Left ventricle myocardium inferior (tissue), 1 donor: ENCODE measurements around the gene FAM120AOS. TPM values are rescaled to one million over a fixed set of nuclear protein-coding genes. Genes with fewer than 3 reads are reported as not detected.

Experiments
- DNase-seq: peaks from one replicate; pipeline ENCODE4 v3.0.0-alpha.2; 2020
- H3K27ac ChIP-seq: fragments of 200-600 bp; replicated peaks from 2 replicates; pipeline ENCODE4 v1.8.0; 2021
- H3K27me3 ChIP-seq: fragments of 200-600 bp; 2 replicates; pipeline ENCODE4 v1.8.0; 2021; ENCODE audit warnings: low read depth
- H3K36me3 ChIP-seq: fragments of 200-600 bp; 2 replicates; pipeline ENCODE4 v1.8.0; 2021
- H3K4me1 ChIP-seq: fragments of 200-600 bp; 2 replicates; pipeline ENCODE4 v1.8.0; 2021
- H3K4me3 ChIP-seq: fragments of 200-600 bp; 2 replicates; pipeline ENCODE4 v1.8.0; 2021; ENCODE audit warnings: mild to moderate bottlenecking, moderate library complexity
- H3K9me3 ChIP-seq: fragments of 200-600 bp; replicated peaks from 2 replicates; pipeline ENCODE4 v1.8.0; 2021
- intact Hi-C: fragments of 100-400 bp; cut with micrococcal nuclease; formaldehyde crosslinking; loops from one replicate; pipeline ENCODE4 v1.11.0; 2022
- total RNA-seq: library from RNA; stranded (reverse); fragmentation: NEBNext Ultra II Directional; extraction: Animal tissue kit (Norgen Biotek cat#: 25700); gene quantifications from one replicate; pipeline ENCODE4 v1.2.1, GENCODE V29; 2021
- TF ChIP-seq, protein P1 (sequence below): fragments of 200-600 bp; IDR thresholded peaks from 2 replicates; pipeline ENCODE4 v1.8.0; 2021; ENCODE audit warnings: antibody characterized with exemption, mild to moderate bottlenecking, borderline replicate concordance
- donor health status: DM: no; HTN: yes; CAD: no; lungs with severe emphysema.

The FAM120AOS gene
- total RNA-seq, 1 donor from 2014 or later, result 27.3 TPM

DNA sequence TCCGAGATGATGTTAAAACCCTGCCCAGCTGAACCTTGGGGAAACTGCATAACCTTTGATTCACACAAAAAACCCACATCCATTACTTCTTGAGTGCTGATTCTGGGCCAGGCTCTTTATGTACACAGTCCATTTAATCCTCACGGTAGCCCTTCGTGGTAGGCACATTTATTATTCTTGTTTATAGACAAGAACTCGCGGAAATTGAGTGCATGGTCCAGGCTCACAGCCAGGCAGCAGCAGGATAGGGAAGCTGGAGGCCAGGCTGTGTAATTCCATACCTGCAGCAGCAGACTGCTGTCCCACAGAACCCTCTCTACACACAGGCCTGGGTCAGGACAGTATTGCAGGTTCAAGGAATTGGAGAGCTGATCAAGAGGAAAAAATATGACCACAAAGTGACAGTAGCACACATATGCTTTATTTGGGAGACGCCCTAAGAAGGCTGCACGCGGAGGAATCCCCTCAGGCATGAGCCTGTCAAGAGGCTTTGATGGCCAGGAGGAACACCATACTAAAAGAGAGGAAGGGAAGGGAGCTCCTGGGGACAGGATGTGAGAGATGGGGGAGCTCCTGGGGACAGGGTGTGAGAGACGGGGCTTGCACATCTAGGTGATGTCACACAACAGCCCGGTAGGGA lies 30.3 kb downstream of the FAM120AOS start:
- no peak for DNase-seq
- H3K4me3 ChIP-seq, result no peak overlapping the region
- H3K27me3 ChIP-seq, result no peaks in the 10 kb centered on the region
- peaks cover 39% of the 10 kb centered on the region for H3K9me3 ChIP-seq
- no peak overlapping the region for H3K27ac ChIP-seq
- H3K36me3 ChIP-seq, result no peaks in the 10 kb centered on the region
- peaks cover 9% of the 10 kb centered on the region for H3K4me1 ChIP-seq
- TF ChIP-seq, protein P1, sequence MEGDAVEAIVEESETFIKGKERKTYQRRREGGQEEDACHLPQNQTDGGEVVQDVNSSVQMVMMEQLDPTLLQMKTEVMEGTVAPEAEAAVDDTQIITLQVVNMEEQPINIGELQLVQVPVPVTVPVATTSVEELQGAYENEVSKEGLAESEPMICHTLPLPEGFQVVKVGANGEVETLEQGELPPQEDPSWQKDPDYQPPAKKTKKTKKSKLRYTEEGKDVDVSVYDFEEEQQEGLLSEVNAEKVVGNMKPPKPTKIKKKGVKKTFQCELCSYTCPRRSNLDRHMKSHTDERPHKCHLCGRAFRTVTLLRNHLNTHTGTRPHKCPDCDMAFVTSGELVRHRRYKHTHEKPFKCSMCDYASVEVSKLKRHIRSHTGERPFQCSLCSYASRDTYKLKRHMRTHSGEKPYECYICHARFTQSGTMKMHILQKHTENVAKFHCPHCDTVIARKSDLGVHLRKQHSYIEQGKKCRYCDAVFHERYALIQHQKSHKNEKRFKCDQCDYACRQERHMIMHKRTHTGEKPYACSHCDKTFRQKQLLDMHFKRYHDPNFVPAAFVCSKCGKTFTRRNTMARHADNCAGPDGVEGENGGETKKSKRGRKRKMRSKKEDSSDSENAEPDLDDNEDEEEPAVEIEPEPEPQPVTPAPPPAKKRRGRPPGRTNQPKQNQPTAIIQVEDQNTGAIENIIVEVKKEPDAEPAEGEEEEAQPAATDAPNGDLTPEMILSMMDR, result no peak
- intact Hi-C loops, result no loop called here

DNA sequence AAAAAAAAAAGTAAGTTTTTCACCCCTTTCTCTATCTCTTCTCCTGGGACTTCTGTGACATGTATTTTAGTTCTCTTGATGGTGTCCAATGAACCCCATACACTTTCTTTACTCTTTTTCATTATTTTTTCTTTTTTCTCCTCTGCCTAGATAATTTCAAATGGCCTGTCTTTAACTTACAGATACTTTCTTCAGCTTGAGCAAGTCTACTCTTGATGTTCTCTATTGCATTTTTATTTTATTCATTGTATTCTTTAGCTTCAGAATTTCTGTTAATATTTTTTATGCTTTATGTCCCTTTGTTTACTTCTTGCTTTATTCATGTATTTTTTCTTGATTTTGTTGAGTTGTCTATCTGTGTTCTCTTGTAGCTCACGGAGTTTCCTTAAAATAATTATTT lies 34.4 kb downstream of the FAM120AOS start:
- Histone ChIP-seq H3K4me3 (no peak overlapping the region), H3K36me3 (no peaks in the 10 kb centered on the region), H3K4me1 (no peaks in the 10 kb centered on the region), H3K27me3 (peaks cover 10% of the 10 kb centered on the region), H3K9me3 (peaks cover 36% of the 10 kb centered on the region), H3K27ac (no peak overlapping the region)
- TF ChIP-seq, protein P1, result no peak
- intact Hi-C loops, result no loop called here
- DNase-seq, result no peak

DNA sequence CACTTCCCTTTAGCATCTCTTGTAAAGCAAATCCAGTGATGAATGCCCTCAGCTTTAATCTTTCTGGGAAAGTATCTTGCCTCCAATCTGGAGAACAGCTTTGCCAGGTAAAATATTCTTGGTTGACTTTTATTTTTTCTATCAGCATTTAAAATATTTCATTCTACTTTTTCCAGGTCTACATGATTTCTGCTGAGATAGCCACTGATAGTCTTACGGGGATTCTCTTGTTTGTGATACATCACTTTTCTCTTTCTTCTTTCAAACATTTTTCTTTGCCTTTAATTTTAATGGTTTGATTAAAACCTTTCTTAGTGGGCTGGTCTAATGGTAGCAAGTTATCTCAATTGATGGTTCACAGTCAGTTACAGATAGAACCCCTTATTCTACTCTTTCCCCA lies 35.8 kb downstream of the FAM120AOS start:
- H3K9me3 ChIP-seq, result peaks cover 36% of the 10 kb centered on the region
- TF ChIP-seq, protein P1, result no peak

DNA sequence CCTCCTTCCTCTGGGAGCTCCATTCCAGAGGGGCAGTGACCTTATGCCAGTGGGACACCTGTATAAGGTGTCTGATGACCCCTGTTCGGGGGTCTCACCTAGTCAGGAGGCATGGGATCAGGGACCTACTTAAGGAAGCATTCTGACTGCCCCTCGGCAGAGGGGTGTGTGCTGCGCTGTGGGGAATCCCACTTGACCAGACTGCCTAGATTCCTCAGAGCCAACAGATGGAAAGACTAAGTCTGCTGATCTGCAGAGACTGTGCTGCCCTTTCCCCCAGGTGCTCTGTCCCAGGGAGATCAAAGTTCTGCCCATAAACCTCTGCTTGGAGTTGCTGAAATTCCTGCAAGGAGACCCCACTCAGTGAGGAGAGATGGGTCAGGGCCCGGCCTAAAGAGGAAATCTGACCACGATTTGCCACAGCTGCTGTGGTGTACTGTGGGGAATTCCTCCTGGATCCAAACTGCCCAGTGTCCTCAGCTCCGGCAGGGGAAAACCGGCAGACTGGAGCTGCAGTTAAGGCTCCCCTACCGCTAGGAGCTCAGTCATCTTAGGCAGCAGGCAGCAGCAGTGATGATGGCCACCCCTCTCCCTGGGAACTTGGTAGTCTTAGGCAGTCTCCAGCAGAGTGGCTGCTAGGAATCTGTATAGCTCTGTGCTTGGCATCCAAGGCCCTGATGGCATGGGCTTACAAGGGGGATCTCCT lies 36.7 kb downstream of the FAM120AOS start:
- TF ChIP-seq, protein P1, result no peak

More for the DNA sequence above, 35.8 kb downstream of the FAM120AOS start:
- no peaks in the 10 kb centered on the region for H3K36me3 ChIP-seq
- no peaks in the 10 kb centered on the region for H3K4me1 ChIP-seq
- no peak for DNase-seq
- H3K27ac ChIP-seq, result no peak overlapping the region
- no peak overlapping the region for H3K4me3 ChIP-seq
- H3K27me3 ChIP-seq, result peaks cover 10% of the 10 kb centered on the region
- intact Hi-C loops, result no loop called here

DNA sequence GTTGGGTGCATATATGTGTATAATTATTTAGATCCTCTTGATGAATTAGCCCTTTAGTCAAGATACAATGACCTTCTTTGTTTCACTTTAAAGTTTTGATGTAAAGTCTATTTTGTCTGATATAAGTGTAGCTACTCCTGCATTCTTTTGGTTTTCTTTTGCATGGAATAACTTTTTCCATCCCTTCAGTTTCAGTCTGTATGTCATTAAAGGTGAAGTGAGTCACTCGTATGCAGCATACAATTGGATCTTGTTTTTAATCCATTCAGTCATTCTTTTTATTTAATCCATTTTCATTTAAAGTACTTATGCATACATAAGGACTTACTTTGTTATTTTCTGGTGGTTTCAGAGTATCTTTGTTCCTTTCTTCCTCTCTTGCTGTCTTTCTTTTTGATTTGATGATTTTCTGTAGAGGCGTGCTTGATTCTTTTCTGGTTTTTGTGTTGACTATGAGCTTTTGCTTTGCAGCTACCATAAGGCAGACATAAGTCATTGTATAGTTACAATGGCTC lies 38.1 kb downstream of the FAM120AOS start:
- intact Hi-C loops, result no loop called here
- TF ChIP-seq, protein P1, result no peak
- H3K36me3 ChIP-seq, result no peaks in the 10 kb centered on the region
- H3K27me3 ChIP-seq, result peaks cover 10% of the 10 kb centered on the region
- peaks cover 36% of the 10 kb centered on the region for H3K9me3 ChIP-seq
- H3K4me1 ChIP-seq, result no peaks in the 10 kb centered on the region
- DNase-seq, result no peak
- no peak overlapping the region for H3K27ac ChIP-seq
- H3K4me3 ChIP-seq, result no peak overlapping the region

More for the DNA sequence above, 36.7 kb downstream of the FAM120AOS start:
- Histone ChIP-seq H3K9me3 (peaks cover 36% of the 10 kb centered on the region), H3K27ac (no peak overlapping the region), H3K4me1 (no peaks in the 10 kb centered on the region), H3K27me3 (peaks cover 10% of the 10 kb centered on the region), H3K36me3 (no peaks in the 10 kb centered on the region), H3K4me3 (no peak overlapping the region)
- no peak for DNase-seq
- intact Hi-C loops, result no loop called here
